Stimulated activated CD4-positive, alpha-beta T cell treated with anti-CD3 and anti-CD28 coated beads, Interleukin-2, amount 100 ng/mL, for 48 hours (primary cell): Measurements from ENCODE around the gene SSPN.

Experiments used
- DNase-seq, 2 donors: peaks; one replicate each; pipeline ENCODE4 v3.0.0-alpha.2; 2020

SSPN gene

GRCh38 chr12:26287671-26288381 is 92.5 kb downstream of the SSPN start:
- no peak for DNase-seq

GRCh38 chr12:26290565-26290964 is 95.2 kb downstream of the SSPN start:
- DNase-seq, result no peak

- no peak for DNase-seq
These were observed 97.2 kb downstream of the SSPN start for GRCh38 chr12:26292596-26292995.

GRCh38 chr12:26293612-26294011 is 98.2 kb downstream of the SSPN start:
- DNase-seq, result no peak

- DNase-seq, result no peak
These were observed 99.6 kb downstream of the SSPN start for GRCh38 chr12:26295001-26295400.

- no peak for DNase-seq
These were observed 102.2 kb downstream of the SSPN start for GRCh38 chr12:26297396-26298070.

- no peak for DNase-seq
These were observed 103.6 kb downstream of the SSPN start for GRCh38 chr12:26298785-26299621.

GRCh38 chr12:26299751-26300150 is 104.4 kb downstream of the SSPN start:
- no peak for DNase-seq
